GM19193 (cell line): ENCODE measurements around the gene EFNA5.

Experiments
- POLR2A ChIP-seq: IDR thresholded peaks from 4 replicates; pipeline ENCODE4 v1.6.1; 2011; ENCODE audit not compliant: insufficient read depth, insufficient read length; ENCODE audit errors: extremely low read depth

Gene EFNA5

DNA sequence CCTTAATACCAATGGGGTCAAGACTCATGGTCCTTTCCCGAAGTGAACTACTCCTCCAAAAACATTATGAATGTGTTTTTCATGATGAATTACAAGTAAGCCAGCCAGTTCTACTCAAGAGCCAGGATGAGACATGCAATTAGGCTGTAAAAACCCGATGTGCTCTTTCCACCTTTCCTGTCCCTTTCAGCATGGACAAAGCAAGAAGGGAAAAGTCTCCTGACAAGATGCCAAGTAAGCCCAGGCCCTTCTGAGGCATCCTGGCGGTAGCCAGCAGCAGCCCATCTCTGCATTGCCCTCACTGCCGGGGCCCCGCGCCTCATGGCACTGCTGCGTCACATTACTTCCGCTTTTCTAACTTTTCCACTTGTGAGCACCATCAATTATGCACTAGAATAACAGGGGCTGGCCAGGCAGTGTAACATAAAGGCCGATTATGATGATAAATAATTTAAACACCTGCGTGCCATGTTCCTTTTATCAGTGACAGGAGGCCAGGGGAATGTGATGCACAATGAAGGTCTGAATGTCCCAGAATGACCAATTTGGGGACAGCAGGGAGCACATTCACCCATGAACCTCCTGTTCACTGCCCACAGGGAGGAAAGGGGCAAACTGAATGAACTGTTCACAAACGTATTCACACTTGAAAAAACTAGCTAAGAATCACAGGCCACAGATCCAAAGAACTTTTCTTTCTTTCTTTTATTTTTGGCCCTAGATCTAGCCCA lies 37.4 kb downstream of the EFNA5 start:
- TF ChIP-seq POLR2A = no peak

DNA sequence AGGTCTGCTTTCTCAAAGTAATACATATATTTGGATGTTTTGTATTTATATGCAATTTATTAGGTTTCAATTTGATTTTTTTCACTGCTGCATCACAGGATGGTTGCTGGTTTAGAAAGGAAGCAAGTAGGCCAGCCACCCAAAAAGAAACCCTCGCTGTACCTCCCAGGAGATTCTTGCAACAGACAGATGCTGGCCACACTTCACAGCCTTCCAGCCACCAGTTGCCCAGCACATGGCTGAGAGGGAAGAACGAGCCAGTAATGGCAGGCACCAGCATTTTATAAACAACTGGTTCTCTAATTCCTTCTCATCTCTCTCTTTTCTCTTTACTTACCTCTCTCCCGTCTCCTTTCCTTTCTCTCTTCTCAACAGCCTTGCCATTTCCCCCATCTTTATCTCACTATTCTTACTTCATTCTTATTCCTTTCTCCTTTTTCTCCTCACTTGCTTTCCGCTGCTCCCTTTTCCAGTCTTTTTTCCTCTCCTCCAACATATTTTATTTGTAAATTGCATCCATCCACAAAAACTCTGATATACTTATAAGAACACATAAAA lies 38.9 kb downstream of the EFNA5 start:
- no peak for TF ChIP-seq POLR2A

DNA sequence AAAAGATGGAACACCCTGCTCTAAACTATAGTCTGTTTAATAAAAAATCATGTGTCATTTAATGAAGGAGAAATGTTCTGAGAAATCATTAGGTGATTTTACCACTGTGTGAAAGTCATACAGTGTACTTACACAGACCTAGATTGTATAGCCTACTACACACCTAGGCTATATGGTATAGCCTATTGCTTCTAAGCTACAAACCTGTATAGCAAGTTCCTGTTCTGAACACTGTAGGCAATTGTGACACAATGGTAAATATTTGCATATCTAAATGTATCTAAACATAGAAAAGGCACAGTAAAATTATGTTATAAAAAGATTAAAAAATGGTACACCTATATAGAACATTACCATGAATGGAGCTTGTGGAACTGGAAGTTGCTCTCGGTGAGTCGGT lies 40.6 kb downstream of the EFNA5 start:
- no peak for TF ChIP-seq POLR2A

DNA sequence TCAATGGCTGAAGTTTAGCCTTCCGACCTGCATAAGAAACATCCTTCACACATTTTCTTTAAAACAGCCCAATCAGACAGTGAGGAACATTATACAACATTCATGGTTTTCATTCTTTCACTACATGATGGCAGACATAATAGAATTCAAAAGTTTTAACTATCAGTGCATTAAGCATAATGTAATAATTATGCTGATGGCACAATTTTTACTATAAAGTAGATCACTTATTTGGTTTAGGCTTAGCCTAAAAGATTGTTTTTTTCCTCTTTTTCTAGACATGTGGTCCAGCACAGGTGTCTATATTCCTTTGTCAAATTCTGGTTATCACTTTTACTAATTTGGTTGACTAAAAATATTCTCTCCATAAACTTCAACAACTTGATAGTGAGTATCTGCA lies 46.5 kb downstream of the EFNA5 start:
- TF ChIP-seq POLR2A = no peak

DNA sequence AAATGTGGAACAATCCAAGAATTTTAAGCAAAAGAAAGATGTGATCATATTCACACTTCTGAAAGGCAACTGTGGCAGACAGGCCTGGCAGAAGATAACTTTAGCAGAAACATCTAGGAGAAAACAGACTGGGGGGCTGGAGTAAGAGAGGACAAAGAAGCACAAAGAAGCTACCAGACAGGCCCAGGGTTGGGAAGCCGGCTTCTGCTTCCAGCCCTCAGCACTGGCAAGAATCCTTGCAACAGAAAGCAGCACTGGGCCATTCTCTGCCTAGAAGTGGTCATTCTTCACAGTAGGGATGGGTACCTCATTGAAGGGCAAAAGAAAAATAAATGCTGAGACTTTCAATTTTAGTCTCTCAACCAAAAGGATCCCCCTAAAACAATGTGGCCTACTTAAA lies 49.6 kb downstream of the EFNA5 start:
- no peak for TF ChIP-seq POLR2A

DNA sequence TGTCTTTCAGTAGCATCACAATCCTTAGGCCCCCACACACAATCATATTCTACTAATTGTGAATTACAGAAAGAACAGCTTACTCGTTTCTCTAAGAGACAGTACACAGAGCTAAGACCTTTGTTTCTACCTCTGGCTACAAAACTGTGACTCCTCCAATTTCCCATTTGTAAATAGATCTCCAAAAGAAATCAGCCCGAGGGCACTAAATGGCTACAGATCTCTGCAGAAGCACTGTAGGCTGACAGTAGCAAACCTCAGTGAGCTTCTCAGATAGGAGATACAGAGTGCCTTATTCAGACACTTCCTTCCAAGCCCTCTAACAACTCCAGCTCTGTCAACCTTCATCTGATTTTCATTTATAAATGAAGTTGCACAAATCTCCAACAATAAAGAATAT lies 51.0 kb downstream of the EFNA5 start:
- TF ChIP-seq POLR2A = no peak

DNA sequence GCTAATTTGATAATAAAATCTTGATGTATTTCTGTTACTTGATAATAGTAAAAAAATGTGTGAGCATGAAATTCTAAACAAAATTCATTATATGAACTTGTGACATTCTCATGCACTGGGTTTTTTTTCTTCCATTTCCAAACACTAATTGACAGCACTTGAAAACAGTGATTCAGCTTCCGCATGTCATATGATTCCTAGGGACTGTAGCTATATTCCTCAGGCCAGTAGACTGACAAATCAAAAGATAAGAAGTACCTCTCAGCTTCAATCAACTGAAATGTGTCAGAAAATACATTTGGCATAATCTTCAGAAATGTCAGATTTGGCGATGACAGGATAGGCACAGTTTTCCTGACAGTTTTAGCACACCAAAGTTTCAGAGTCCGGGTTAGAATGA lies 52.5 kb downstream of the EFNA5 start:
- no peak for TF ChIP-seq POLR2A

DNA sequence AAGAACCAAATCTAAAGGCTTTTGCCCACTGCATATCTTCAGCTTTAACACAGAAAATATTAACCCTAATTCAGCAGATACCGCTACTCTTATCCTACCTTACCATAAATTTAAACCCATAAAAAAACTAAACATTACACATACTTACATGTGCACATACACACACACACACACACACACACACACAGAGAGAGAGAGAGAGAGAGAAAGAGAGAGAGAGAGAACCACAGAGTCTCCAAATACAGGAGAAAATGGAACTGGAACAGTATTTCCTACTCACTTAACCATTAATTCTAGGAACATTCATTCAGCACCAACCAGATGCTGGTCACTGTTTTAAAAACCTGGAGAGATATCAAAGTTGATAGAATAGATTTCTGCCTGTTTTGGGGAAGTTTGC lies 53.7 kb downstream of the EFNA5 start:
- TF ChIP-seq POLR2A = no peak

DNA sequence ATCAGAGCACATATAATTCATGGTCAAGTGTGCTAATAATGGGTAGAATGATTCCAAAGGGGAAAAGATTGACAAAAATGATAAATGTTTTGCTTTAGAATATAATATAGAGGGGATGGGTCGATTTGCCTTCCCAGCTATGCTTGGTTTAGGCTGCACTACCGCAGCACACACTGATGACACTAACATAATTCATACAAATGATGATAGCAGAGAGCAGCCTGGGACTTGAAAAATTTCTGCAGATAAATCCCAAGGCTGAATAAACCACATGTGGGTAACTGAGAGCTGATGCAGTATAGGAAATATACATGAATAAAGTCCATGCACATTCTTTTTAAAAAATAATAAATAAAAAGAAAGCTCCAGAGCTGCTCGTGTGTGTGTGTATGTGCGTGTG lies 54.5 kb downstream of the EFNA5 start:
- TF ChIP-seq POLR2A = no peak

DNA sequence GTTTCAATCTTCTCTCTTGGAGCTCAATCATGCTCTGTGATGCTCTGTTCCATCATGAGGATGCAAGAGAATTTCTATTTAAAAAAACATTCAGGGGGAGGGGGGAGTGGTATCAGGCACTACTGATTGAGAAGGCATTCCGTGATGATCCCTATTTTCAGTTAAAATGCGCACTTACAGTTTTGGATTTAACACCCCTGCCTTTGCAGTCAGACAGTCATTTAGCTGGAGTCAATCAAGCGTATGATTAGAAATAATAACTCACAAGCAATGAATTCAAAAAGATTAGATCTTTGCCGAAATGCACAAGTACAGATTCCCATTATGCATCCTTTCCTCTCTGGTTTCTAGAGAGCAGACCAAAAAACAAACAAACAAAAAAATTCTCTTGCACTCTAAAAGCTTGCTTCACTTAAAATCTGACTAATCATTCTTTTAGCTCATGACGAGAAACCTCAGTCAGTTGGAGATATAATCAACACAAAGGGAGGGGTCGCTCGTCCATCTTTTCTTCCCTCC lies 55.4 kb downstream of the EFNA5 start:
- no peak for TF ChIP-seq POLR2A

DNA sequence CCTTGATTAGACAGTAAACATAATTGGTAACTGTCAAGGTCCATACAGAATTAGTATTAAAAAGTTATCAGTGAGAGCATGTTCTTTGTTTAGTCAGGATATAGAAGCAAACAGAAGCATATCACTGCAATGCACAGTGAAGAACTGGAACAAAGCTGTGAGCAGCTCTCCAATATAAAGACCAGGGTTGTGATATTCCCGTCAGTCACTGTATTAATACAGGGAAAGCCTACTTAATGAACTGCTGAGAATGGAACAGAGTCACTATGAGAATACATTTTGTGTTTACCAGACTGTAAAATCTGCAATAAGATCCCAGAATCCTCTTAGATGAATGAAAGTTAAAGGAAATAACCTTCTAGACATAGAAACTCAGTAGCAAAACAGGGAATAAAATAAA lies 58.2 kb downstream of the EFNA5 start:
- no peak for TF ChIP-seq POLR2A

DNA sequence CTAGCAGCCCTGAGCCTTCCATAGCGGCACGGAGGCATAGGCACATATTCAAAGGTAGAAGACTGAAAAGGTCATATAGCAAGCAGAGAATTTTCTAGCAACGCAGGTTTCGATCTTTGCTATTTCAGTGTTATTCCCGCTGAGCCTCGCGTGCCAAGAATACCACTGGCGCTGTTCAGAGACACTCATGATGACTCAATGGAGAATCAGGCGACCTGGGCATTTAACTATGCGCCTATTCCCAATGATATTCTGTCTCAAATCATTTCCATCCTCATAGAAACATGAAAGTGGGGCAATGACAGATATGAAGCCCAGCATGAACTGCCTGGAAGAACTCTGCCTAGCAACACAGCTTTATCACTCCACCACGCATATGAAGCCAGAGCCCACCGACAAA lies 59.9 kb downstream of the EFNA5 start:
- no peak for TF ChIP-seq POLR2A

DNA sequence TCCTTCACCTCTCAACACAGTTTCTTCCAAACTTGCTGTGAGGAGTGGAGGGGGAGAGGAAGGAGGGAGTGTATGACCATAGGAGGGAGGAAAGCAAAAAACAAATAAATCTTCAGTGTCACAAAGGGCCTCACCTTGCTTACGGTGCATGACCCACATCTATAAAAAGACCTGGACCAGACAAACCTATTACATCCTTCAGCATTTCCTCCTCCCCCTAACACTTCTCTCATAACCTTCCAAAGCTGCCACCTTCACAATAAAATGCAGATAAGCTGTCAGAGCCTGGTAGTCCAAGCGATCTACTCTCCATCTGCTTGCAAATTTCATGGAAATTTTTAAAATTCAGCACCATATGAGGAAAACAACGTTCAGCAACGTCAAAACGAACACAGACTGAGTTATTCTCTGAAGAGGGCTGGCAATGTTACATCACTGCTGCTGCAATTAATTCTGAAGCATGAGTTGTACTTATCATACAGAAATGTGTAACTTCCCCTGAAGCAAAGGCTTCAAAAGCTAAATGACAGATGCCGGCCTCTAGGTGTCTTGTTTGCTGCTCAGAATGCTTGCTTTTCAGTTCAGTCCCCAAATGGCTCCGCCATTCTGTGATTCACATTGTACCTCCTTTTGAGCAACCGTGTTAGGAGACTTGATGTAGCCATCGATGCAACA lies 62.9 kb downstream of the EFNA5 start:
- TF ChIP-seq POLR2A = no peak

DNA sequence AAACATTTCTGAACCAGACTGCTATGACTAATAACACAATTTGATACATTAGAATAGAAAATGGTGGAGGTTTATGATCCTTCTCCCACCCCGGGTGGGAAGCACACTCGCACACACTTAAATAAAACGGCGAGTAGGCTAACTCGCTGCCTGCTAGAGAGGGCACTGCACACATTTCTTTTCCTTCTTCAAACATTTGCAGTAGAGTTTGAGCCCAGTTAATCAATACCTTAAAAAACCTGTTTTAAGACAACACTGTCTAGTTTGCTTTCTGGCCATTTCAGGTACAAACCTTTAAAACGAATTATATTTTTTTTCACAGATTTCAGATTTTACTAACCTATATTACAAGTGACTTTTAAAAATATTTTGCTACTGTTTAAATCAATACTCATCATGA lies 63.5 kb downstream of the EFNA5 start:
- no peak for TF ChIP-seq POLR2A

DNA sequence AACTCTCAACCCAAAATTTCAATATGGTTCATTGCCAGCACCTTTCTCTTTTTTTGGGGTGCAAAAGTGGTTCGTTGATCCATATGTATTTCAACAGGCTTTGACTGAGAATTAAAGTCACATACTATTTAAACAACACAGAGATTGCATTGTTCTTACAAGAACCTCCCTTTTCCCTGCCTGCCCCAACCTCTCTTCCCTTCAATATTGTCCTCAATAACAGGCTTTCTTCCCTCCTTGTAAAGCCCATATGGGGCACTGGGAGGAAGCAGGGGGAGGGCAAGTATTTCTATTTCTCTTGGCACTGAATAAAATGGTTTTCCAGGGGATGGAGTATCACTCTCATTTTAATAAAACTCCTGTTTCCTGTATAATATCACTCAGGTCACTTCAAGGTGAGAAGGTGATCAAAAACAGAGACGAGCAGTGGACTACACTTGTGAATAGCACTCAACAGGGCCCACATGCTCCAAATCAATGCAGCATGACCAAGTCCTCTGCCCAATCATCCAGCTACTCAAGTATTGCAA lies 65.1 kb downstream of the EFNA5 start:
- no peak for TF ChIP-seq POLR2A

DNA sequence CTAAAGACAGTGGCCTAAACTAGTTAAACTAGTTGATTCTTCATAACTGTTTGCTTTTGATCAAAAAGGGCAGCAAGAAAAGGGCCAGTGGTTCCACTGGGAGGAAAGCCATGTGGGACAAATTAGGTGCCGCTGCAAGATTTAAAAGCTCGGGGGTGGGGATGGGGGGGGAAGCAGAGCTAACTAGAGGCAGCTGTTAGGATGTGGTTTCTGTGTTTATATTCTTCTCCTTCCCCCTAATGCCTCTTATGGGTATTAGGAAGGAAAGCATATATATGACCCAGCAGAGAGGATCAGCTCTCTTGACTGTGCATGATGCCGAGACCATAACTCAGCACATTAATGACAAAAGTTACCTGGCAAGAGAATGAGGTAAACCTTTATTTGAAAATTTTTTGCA lies 65.7 kb downstream of the EFNA5 start:
- TF ChIP-seq POLR2A = no peak

DNA sequence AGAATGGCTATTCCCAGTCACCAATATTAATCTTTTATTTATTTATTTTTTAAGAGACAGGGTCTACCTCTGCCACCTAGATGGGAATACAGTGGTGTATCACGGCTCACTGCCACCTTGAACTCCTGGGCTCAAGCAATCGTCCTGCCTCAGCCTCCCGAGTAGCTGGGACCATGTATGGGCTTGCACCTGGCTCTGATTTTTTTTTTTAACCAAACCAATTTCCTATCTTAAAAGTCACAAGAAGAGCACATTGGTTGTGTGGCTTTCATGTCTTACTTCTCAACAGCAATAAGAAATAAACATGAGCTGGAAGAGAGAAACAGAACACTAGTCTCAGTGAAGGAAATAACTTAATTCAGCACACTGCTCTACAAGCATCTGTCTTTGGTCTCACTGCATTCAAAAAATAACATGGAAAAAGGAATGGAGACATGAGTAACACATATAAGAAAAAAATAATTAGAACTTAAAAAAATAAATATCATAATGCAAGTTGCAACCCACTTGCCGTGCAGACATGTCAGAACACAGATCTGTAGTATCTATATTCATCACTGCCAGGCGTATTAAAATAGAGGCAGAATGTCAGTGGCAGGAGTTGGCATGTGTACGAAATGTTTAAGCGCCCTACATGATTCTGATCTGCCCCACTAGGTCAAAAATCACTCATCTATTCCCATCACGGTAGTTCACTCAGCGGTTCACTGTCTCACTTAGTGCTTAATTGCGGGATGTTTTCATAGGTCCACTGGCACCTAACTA lies 66.4 kb downstream of the EFNA5 start:
- TF ChIP-seq POLR2A = no peak
